GM18507 (cell line): Measurements from ENCODE around the gene LPCAT2.

Experiments used
- DNase-seq: peaks from one replicate; pipeline ENCODE4 v3.0.0; 2011; ENCODE audit warnings: low read depth; ENCODE audit not compliant: insufficient read length; ENCODE audit errors: extremely low spot score
- FAIRE-seq: peaks from 2 replicates; lab custom pipeline; 2011; peaks lifted over from hg19 to GRCh38; lab: Jason Lieb, UNC

Gene LPCAT2

DNA sequence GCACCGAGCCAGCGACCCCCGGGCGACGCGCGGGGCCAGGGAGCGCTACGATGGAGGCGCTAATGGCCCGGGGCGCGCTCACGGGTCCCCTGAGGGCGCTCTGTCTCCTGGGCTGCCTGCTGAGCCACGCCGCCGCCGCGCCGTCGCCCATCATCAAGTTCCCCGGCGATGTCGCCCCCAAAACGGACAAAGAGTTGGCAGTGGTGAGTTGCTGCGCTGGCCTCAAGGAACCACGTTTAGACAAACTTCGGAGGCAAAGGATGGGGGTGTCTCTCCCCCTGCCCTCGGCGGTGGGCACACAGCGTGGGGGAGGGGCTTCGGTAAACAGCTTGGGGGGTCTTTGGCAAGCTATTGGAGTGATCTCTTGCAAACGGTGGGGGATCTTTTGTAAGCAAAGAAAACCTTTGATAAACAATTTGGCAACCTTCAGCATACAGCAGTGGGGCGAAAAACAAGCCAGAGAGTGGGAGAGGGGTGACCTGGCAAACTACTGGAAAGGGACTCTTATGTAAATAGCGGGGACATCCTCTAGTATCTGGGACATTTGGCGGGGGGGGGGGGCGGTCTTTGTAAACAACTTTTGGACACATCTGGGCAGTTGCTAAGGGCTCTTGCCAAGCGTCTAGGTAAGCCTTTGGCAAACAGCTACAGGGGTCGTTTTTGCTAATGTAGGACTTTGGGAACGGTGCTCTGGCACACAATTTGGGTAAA is 29.3 kb upstream of the LPCAT2 start:
- FAIRE-seq = no peak
- no peak for DNase-seq

- DNase-seq = no peak
- no peak for FAIRE-seq
Measured at GRCh38 chr16:55480228-55480655, 28.6 kb upstream of the LPCAT2 start.

GRCh38 chr16:55481023-55481422 is 27.8 kb upstream of the LPCAT2 start:
- no peak for DNase-seq
- FAIRE-seq = no peak

GRCh38 chr16:55482056-55482455 is 26.8 kb upstream of the LPCAT2 start:
- no peak for FAIRE-seq
- no peak for DNase-seq

DNA sequence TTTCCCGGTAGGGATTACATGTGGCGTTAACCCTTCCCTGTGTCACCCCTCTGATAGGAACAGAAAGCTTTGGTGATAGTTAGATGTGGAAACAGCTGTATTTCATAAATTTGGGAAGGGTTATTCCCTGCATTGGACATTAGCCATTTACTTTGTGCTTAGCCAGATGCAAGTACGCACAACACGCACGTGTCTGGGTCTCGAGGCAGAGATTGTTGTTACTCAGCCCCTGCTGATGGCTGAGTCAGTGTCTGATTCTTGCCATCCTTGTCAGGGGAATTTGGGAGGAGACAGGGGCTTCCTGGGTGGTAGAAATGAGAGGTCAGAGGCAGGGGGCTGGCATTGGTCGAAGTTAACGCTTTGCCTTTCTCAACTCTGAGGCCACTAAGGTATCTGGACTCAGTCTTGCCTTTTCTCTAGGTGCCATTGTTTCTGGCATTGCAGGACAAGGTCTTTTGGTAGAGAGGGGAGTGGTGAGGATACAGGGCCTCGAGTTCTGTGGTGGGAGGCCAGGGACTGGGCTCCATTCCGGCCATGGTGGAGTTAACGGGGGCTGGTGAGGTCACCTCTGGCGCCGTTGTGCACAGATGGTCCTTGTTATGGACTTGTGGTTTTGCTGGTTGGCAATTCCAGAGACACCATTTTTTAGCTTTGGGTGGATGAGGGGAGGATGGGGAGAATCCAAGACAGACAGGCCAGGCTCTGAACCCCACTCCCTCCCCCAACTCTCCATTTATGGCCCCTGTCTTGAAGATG is 21.6 kb upstream of the LPCAT2 start:
- FAIRE-seq (no peak), DNase-seq (no peak)

DNA sequence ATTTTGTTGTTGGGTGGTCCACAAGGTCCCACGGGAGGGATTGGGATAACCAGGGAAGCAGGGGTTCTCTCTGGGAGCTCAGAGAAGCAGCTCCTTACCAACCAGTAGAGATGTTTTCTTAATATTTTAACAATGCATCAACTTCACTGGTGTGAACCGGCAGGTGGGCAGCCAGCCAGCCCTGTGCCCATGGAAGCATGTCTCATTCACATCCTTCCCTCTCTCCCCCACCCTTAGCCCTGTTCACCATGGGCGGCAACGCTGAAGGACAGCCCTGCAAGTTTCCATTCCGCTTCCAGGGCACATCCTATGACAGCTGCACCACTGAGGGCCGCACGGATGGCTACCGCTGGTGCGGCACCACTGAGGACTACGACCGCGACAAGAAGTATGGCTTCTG is 20.6 kb upstream of the LPCAT2 start:
- DNase-seq (no peak), FAIRE-seq (no peak)

- FAIRE-seq (no peak), DNase-seq (no peak)
Measured at GRCh38 chr16:55489119-55489955, 19.5 kb upstream of the LPCAT2 start.

GRCh38 chr16:55489956-55490265 is 19.0 kb upstream of the LPCAT2 start:
- DNase-seq = no peak
- FAIRE-seq = no peak

- no peak for DNase-seq
- no peak for FAIRE-seq
Measured at GRCh38 chr16:55490301-55490700, 18.6 kb upstream of the LPCAT2 start.

- FAIRE-seq (no peak), DNase-seq (no peak)
Measured at GRCh38 chr16:55491691-55492090, 17.2 kb upstream of the LPCAT2 start.

DNA sequence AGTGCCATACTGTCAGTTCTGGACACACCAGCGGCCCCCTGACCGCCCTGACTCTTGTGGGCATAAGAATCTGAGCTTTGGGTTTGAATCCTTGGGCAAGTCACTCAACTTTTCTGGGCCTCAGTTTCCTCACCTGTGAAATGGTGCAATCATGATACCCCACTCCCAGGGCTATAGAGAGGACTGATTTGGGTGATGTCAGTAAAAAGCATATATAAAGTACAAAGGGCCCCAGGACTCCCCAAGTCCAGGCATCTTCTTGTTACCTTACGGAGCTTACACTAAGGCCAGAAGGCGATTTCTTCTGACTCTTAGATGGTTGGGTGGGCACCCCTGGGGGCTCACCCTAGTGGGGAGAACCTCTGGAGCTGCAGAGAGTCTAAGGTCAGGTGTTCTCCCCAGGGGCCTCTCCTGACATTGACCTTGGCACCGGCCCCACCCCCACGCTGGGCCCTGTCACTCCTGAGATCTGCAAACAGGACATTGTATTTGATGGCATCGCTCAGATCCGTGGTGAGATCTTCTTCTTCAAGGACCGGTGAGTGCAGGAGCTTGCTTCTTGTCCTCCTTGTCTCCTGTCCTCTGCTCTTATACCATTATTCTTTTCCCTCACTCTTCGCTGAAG is 16.0 kb upstream of the LPCAT2 start:
- FAIRE-seq (no peak), DNase-seq (no peak)

DNA sequence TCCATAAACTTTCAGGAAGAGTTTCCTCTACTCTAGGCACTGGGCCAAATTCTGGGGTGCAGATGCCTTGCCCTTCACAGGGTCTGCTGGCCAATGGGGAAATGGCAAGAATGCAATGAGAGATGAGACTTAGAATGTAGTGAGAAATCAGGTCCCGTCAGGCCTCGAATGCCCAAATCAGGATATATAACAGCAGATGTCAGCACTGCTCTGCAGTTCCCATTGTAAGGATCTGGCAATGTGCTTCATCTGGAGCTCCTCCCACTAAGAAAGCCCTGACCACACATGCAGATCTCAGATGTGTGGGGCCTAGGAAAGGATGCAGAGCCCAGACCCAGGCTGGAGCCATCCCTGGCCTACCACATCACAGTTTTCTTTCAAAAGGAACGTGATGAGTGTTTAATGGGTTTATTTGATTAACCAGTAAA is 13.9 kb upstream of the LPCAT2 start:
- DNase-seq (no peak), FAIRE-seq (no peak)

DNA sequence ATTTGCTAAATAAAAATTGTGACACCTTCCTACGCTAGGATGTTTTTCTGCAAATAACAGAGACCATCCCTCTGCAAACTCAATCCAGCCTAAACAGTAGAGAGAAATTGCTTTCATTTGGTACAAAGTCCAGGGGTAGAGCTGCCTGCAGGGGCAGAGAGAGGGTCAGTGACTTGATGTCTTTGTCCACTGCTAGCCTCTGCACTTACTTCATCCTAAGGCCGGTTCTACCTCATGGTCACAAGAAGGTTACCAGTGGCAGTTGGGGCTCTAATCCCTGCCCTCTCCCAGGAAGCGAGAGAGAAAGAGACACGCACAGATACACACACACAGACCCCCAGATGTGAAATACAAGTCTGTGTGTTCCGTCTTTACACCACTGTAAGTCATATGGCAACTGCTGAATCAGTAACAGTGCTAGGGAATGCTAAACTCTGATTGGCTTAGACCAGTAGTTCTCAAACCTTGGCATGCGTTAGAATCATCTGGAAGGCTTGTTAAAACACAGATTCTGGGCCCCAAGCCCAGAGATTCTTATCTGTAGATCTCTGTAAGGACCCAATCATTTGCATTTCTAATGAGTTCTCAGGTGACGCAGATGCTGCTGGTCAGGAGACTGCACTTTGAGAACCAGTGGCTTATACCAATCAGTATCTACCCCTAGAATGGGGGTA is 13.1 kb upstream of the LPCAT2 start:
- FAIRE-seq = no peak

GRCh38 chr16:55496509-55497145 is 12.2 kb upstream of the LPCAT2 start:
- no peak for FAIRE-seq
- DNase-seq = no peak

More for the DNA sequence above, 13.1 kb upstream of the LPCAT2 start:
- DNase-seq = no peak

GRCh38 chr16:55497558-55497957 is 11.3 kb upstream of the LPCAT2 start:
- FAIRE-seq (no peak), DNase-seq (no peak)

DNA sequence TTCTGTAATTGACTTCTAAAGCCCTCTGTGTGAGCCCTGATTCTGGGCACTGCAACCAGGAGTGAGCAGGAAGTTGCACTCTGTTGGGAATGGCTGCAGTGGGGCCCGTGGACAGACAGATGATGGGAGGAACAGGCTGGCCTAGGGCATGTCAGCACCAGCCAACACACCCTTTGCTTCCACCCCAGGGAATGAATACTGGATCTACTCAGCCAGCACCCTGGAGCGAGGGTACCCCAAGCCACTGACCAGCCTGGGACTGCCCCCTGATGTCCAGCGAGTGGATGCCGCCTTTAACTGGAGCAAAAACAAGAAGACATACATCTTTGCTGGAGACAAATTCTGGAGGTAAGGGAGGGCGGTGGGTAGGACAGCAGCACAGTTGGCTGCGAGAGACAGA is 10.8 kb upstream of the LPCAT2 start:
- no peak for DNase-seq
- no peak for FAIRE-seq

DNA sequence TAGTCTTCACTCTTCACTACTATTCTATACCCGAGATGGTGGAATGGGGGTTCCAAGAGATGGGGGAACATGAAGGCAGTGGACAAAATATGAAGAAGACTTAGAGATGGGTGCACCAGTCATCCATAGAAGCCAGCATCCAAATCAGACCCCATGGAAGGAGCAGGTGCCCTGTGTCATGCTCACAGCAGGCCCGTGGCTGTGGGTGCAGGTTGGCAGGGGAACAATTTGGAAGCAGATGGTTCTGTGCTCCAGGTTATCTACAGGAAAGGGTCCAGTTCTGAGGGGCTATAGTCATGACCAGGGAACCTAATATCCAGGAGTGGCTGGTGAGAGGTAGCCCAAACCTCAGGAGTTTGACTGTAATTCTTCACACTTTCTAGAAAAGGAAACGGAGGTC is 9.6 kb upstream of the LPCAT2 start:
- DNase-seq (no peak), FAIRE-seq (no peak)

DNA sequence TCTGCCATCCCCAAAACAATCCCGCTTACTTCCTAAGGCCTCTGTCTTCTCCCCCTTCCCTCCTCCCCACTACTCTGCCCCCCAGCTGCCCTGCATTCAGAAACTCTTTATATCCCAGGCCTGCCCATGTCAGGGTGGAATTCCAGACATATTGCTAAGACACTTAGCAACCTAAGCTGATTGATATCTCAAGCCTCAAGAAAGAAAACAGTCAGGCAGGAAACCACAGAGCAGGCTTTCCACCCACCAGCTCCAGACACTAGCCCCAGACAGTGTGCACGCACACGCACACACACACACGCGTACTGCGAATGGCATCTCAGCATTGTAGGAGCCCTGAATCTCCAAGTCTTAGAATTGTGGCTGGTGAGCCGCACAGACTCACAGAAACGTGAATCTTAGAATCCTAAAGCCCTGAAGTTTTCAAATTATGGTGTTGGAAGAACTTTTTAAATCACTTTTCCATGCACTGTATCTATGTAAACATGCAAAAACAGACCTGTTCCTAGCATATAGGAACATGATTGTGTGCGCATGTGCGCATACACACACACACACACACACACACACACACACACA is 8.8 kb upstream of the LPCAT2 start:
- no peak for DNase-seq
- no peak for FAIRE-seq

- no peak for FAIRE-seq
- no peak for DNase-seq
Measured at GRCh38 chr16:55500530-55501011, 8.3 kb upstream of the LPCAT2 start.
